H9 (cell line): Measurements from ENCODE around the gene HCFC1. TPM values are rescaled to one million over a fixed set of nuclear protein-coding genes. Genes with fewer than 3 reads are reported as not detected.

ENCODE experiments used
- DNase-seq: peaks from one replicate; pipeline ENCODE4 v3.0.0-alpha.2; 2017
- H2AFZ ChIP-seq: one replicate; pipeline ENCODE4 v1.6.1; 2013; ENCODE audit warnings: mild to moderate bottlenecking, low read length, control low read depth, moderate library complexity
- H2AK5ac ChIP-seq: 2 replicates; pipeline ENCODE4 v1.6.1; 2013; ENCODE audit warnings: low read length, control low read depth, mixed read lengths; ENCODE audit not compliant: insufficient read length
- H2BK120ac ChIP-seq: one replicate; pipeline ENCODE4 v1.6.1; 2013; ENCODE audit warnings: low read depth, mild to moderate bottlenecking, low read length, control low read depth, inconsistent platforms; ENCODE audit not compliant: poor library complexity, severe bottlenecking
- H2BK12ac ChIP-seq: 2 replicates; pipeline ENCODE4 v1.6.1; 2013; ENCODE audit warnings: low read length, control low read depth, mixed read lengths, low read depth; ENCODE audit not compliant: insufficient read length
- H2BK15ac ChIP-seq: 2 replicates; pipeline ENCODE4 v1.6.1; 2013; ENCODE audit warnings: low read depth, low read length, control low read depth
- H2BK20ac ChIP-seq: one replicate; pipeline ENCODE4 v1.6.1; 2013; ENCODE audit warnings: low read depth, mild to moderate bottlenecking, low read length, control low read depth, inconsistent platforms; ENCODE audit not compliant: poor library complexity, severe bottlenecking
- H2BK5ac ChIP-seq: 2 replicates; pipeline ENCODE4 v1.6.1; 2013; ENCODE audit warnings: low read length, control low read depth, mixed read lengths; ENCODE audit not compliant: insufficient read length
- H3K14ac ChIP-seq: 2 replicates; pipeline ENCODE4 v1.6.1; 2013; ENCODE audit warnings: low read length, control low read depth; ENCODE audit not compliant: insufficient read depth
- H3K18ac ChIP-seq: 2 replicates; pipeline ENCODE4 v1.6.1; 2013; ENCODE audit warnings: low read depth, mild to moderate bottlenecking, mixed read lengths, low read length, control low read depth; ENCODE audit not compliant: insufficient read length
- H3K23ac ChIP-seq: 2 replicates; pipeline ENCODE4 v1.6.1; 2013; ENCODE audit warnings: low read length, control low read depth, mixed read lengths, low read depth; ENCODE audit not compliant: insufficient read length
- H3K23me2 ChIP-seq: 2 replicates; pipeline ENCODE4 v1.6.1; 2013; ENCODE audit warnings: low read depth, mild to moderate bottlenecking, mixed read lengths, low read length, control low read depth; ENCODE audit not compliant: insufficient read length, poor library complexity, severe bottlenecking
- H3K27ac ChIP-seq: 2 replicates; pipeline ENCODE4 v1.5.1; 2013; ENCODE audit warnings: low read length, control low read depth, mixed read lengths, low read depth; ENCODE audit not compliant: insufficient read length
- H3K27me3 ChIP-seq: 2 replicates; pipeline ENCODE4 v1.6.1; 2013; ENCODE audit warnings: low read length, control low read depth, inconsistent platforms; ENCODE audit not compliant: insufficient read depth
- H3K4ac ChIP-seq: 2 replicates; pipeline ENCODE4 v1.6.1; 2013; ENCODE audit warnings: low read depth, mild to moderate bottlenecking, control low read depth, inconsistent platforms, low read length, moderate library complexity
- H3K4me1 ChIP-seq: 2 replicates; pipeline ENCODE4 v1.6.1; 2013; ENCODE audit warnings: low read length, control low read depth, inconsistent platforms; ENCODE audit not compliant: insufficient read depth
- H3K4me2 ChIP-seq: 2 replicates; pipeline ENCODE4 v1.6.1; 2013; ENCODE audit warnings: low read length, control low read depth, mixed read lengths; ENCODE audit not compliant: insufficient read length, insufficient read depth
- H3K56ac ChIP-seq: 2 replicates; pipeline ENCODE4 v1.6.1; 2013; ENCODE audit warnings: low read depth, mild to moderate bottlenecking, mixed read lengths, low read length, control low read depth; ENCODE audit not compliant: insufficient read length
- H3K79me1 ChIP-seq: 2 replicates; pipeline ENCODE4 v1.6.1; 2013; ENCODE audit warnings: low read depth, mild to moderate bottlenecking, moderate library complexity, low read length, control low read depth, inconsistent platforms; ENCODE audit not compliant: insufficient read depth, poor library complexity, severe bottlenecking
- H3K79me2 ChIP-seq: 2 replicates; pipeline ENCODE4 v1.6.1; 2013; ENCODE audit warnings: low read length, control low read depth, inconsistent platforms; ENCODE audit not compliant: insufficient read depth
- H3K9ac ChIP-seq: 2 replicates; pipeline ENCODE4 v1.6.1; 2013; ENCODE audit warnings: low read length, control low read depth, mixed read lengths; ENCODE audit not compliant: insufficient read length; ENCODE audit errors: extremely low read depth
- H3K9me3 ChIP-seq: one replicate; pipeline ENCODE4 v1.6.1; 2013; ENCODE audit warnings: low read depth, low read length, inconsistent platforms; ENCODE audit not compliant: control insufficient read depth
- H3T11ph ChIP-seq: one replicate; pipeline ENCODE4 v1.6.1; 2013; ENCODE audit warnings: mild to moderate bottlenecking, low read length, control low read depth, inconsistent platforms
- H4K20me1 ChIP-seq: one replicate; pipeline ENCODE4 v1.6.1; 2013; ENCODE audit not compliant: control insufficient read depth, insufficient read length, insufficient read depth
- H4K5ac ChIP-seq: 2 replicates; pipeline ENCODE4 v1.6.1; 2013; ENCODE audit warnings: low read depth, mild to moderate bottlenecking, mixed read lengths, low read length, control low read depth; ENCODE audit not compliant: insufficient read length
- H4K8ac ChIP-seq: replicated peaks from 2 replicates; pipeline ENCODE4 v1.6.1; 2013; ENCODE audit warnings: low read length, control low read depth, mixed read lengths, low read depth; ENCODE audit not compliant: insufficient read length
- H4K91ac ChIP-seq: 2 replicates; pipeline ENCODE4 v1.6.1; 2013; ENCODE audit warnings: low read depth, mild to moderate bottlenecking, moderate library complexity, mixed read lengths, low read length, control low read depth; ENCODE audit not compliant: insufficient read length
- H3K27ac Mint-ChIP-seq, 3 experiments: 2 replicates in 2 of 3; 3 replicates in 1 of 3; pipeline ENCODE4 v1.8.0; 2020 to 2021; ENCODE audit warnings: mixed read lengths in 3 of 3, mild to moderate bottlenecking in 1 of 3, moderate library complexity in 1 of 3
- H3K27me3 Mint-ChIP-seq: 2 replicates; pipeline ENCODE4 v1.8.0; 2021; ENCODE audit warnings: low read depth, mild to moderate bottlenecking, moderate library complexity, mixed read lengths
- H3K36me3 Mint-ChIP-seq, 3 experiments: 2 replicates in 2 of 3; 3 replicates in 1 of 3; pipeline ENCODE4 v1.8.0; 2020 to 2021; ENCODE audit warnings: low read depth in 3 of 3, mixed read lengths in 3 of 3; ENCODE audit not compliant: insufficient read depth in 1 of 3
- H3K4me1 Mint-ChIP-seq, 2 experiments: 2 replicates each; pipeline ENCODE4 v1.8.0; 2020; ENCODE audit warnings: mixed read lengths in 2 of 2
- H3K4me3 Mint-ChIP-seq, 2 experiments: 2 replicates in 1 of 2; 3 replicates in 1 of 2; pipeline ENCODE4 v1.8.0; 2020 to 2021; ENCODE audit warnings: mild to moderate bottlenecking in 2 of 2, mixed read lengths in 2 of 2, moderate library complexity in 1 of 2
- H3K9me3 Mint-ChIP-seq, 2 experiments: 2 replicates in 1 of 2; 3 replicates in 1 of 2; pipeline ENCODE4 v1.8.0; 2020; ENCODE audit warnings: mild to moderate bottlenecking in 2 of 2, mixed read lengths in 2 of 2, moderate library complexity in 1 of 2
- CTCF ChIP-seq: fragments of 200-600 bp; sonication (generic); conservative IDR thresholded peaks from 3 replicates; pipeline ENCODE4 v1.8.0; 2021; ENCODE audit warnings: antibody characterized with exemption, mild to moderate bottlenecking
- WGBS: extraction: QIAGEN DNeasy Blood & Tissue Kit; methylation state at CpG from one replicate; pipeline ENCODE4 v1.1.7; 2013; ENCODE audit warnings: missing lambda C conversion rate, low lambda C conversion rate, mixed read lengths; ENCODE audit not compliant: insufficient read length; ENCODE audit errors: extremely low coverage; 5-methylcytosine and 5-hydroxymethylcytosine counted together
- total RNA-seq: library from RNA; stranded (reverse); gene quantifications from 2 replicates; pipeline ENCODE4 v1.2.1, GENCODE V29; 2021

Gene HCFC1
- total RNA-seq, 1 experiment from 2014 or later: 144 TPM

GRCh38 chrX:153910446-153910845 lies 61.2 kb downstream of the HCFC1 start:
- Histone ChIP-seq H3K4ac (no peak overlapping the region), H3K9me3 (peaks cover 5% of the 10 kb centered on the region), H2BK5ac (no peak overlapping the region), H3K27ac (no peak overlapping the region), H2BK15ac (no peak overlapping the region), H4K91ac (no peak overlapping the region), H2AFZ (no peak overlapping the region), H3K23me2 (no peaks in the 10 kb centered on the region), H2BK120ac (no peak overlapping the region), H2AK5ac (no peak overlapping the region), H3K79me1 (no peaks in the 10 kb centered on the region), H2BK20ac (no peak overlapping the region), H3K79me2 (no peaks in the 10 kb centered on the region), H3K9ac (no peak overlapping the region), H3K23ac (no peak overlapping the region), H3K4me1 (no peaks in the 10 kb centered on the region), H3K56ac (no peak overlapping the region), H2BK12ac (no peak overlapping the region), H3K14ac (no peak overlapping the region), H4K20me1 (no peaks in the 10 kb centered on the region), H3K27me3 (no peaks in the 10 kb centered on the region), H4K8ac (no peak overlapping the region), H4K5ac (no peak overlapping the region), H3K4me2 (no peak overlapping the region), H3K18ac (no peak overlapping the region), H3T11ph (no peak overlapping the region)
- 0 out of 4 replicates have a peak, but pooled peaks cover 0 to 3% of the 10 kb centered on the region in 2 experiments for H3K4me1 Mint-ChIP-seq
- WGBS: no CpG with 5 or more reads among the region's 22 CpGs
- peaks cover 54 to 67% of the 10 kb centered on the region in 2 experiments for H3K9me3 Mint-ChIP-seq
- H3K27ac Mint-ChIP-seq: no peak overlapping the region
- no peak for TF ChIP-seq CTCF
- no peak overlapping the region for H3K4me3 Mint-ChIP-seq
- no peak for DNase-seq
- H3K27me3 Mint-ChIP-seq: no peaks in the 10 kb centered on the region
- peaks cover 3 to 39% (median 12%) of the 10 kb centered on the region in 3 experiments; a peak in 5 of 7 replicates for H3K36me3 Mint-ChIP-seq
